ENCODE results near the gene NCK2.
"Not testable (repeated sequence)": the region's sequence is repeated elsewhere in the genome, so short reads cannot be mapped to it uniquely, and the experiment has no call there.

The NCK2 gene

DNA sequence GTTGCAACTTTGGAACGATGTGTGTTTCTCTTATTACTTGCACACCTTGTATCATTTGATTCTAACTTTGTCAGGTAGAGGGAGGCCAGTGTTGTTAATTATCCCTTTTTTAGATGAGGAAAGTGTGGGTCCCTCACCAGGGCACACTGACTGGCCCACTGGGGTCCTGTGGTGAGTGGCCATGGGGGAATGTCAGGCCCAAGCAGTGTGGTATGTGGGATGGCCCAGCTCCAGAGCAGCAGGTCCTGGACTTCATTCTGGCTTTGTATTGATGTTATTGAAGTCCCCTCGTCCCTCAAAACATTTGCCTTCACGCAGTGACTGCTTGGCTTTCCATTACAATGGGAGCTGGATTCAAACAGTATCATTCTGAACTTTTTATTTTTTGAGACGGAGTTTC is 11.7 kb downstream of the NCK2 start:
- no peak for DNase-seq (ENCODE audit: low read depth in 2 of 2)

DNA sequence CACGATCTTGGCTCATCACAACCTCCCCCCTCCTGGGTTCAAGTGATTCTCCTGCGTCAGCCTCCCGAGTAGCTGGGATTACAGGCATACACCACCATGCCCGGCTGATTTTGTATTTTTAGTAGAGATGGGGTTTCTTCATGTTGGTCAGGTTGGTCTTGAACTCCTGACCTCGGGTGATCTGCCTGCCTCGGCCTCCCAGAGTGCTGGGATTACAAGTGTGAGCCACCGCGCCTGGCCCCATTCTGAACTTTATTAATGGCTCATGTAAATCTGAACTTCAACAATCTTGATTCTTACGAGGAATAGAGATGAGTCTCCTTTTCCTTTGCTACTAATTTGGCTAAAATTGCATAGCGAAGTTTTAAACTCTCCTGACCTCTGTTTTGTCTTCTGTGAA is 12.2 kb downstream of the NCK2 start:
- DNase-seq (ENCODE audit: low read depth in 2 of 2), result not testable (repeated sequence)

DNA sequence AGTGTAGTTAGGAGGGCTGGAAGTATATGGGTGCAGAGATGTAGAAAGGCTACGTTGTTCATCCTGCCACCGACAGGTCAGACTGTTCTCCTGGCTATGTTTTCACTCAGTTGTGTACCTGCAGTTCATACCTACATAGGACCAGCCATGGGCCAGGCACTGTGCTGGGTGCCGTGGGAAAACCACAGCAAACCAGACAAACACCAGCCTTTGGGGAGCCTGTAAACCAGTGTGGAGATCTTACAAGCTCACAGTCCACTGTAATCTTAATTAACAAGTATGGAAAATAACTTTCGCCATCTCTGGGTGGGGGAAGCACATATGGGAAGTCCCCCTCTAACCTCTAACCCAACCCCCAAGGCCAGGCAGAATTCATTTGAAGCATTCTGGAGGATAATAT is 12.7 kb downstream of the NCK2 start:
- no peak for DNase-seq (ENCODE audit: low read depth in 2 of 2)

DNA sequence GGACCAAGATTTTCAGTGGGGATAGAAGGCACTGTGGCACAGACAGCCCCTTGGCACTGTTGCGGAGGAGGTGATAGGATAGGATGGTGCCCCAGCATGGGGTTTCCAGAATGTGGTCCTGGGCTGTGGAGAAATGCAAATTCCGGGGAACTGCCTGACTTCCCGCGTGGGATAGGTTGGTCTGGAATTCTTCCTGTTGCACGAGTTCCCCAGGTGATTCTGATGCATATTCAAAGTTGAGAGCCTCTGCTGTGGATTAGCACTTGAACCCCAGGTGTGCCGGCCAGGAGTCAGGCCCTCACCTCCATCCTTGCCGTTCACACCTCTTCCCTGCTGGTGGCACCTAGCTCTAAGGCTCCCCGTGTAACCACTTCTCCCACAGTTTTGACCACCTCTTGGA is 15.5 kb downstream of the NCK2 start:
- no peak for DNase-seq (ENCODE audit: low read depth in 2 of 2)

DNA sequence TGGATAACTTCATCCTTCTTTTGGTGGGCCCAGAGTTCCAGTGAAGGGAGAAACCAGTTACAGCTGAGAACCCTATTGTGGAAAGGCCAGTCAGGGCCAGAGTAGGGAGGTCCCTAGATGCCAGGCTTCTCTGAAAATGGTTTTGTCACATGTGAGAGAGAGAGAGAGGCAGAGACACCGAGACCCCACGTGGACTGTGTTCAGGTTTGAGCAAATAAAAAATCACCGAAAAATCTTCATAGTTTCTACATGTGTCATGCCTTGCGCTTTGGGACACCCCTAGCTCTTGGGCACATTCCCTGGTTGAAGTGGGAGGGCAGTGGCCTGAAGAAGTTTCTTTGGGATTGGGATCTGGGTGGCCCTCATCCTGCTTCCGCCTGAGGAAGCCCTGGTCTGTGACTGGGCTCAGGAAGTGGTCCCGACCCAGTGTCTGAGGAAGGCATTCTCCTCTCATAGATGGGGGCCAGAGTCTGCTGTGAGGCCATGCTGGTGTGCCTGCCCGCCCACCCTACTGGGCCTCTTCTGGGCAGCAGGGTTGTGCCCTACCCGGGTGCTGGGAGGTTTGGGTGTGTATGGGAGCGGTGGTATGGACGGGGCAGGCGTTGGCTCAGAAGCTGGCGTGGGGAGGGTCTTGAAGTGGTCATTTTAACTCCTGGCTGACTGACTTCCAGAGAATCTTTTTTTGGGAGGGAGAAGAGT is 16.1 kb downstream of the NCK2 start:
- no peak for DNase-seq (ENCODE audit: low read depth in 2 of 2)

DNA sequence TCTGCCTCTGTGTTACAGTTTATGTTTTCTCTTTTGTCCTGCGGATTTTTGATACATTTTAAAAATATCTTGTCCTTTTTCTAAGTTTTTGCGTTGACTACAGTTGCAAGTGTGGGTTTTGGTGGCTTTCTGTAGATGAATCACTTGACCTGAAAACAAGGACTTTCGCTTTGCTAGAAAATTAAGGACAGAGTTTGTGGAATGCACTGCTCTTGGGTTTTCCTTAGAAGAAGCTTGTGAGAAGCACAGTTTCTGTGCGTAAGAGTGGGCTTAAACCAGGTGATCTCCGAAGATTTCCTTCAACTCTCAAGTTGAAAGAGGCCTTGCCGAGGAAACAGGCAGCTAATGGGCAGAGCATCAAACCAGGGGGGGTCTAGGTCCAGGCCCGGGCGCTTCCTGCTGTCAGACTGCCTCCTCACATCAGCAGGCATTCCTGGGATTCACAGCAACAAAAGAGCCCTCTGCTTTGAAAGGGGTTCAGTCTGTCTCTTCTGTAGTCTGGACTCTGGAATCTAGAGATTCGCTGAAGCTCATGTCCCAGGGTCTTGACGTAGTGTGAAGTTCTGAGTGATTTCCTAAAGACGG is 17.3 kb downstream of the NCK2 start:
- no peak for DNase-seq (ENCODE audit: low read depth in 2 of 2)

DNA sequence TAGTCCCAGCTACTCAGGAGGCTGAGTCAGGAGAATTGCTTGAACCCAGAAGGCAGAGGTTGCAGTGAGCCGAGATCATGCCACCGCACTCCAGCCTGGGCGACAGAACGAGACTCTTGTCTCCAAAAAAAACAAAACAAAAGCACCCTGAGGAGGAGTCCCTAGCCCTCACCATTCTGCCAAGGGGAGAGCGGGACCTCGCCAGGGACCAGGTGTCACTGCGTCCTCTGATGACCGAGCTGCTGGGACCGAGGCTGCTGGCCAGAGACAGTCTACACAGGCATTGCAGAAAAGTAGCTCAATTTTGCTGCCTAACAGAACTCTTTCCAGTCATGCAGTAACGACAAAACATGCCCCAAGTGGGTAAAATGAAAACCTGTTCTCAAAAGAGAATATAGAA is 18.4 kb downstream of the NCK2 start:
- no peak for DNase-seq (ENCODE audit: low read depth in 2 of 2)

DNA sequence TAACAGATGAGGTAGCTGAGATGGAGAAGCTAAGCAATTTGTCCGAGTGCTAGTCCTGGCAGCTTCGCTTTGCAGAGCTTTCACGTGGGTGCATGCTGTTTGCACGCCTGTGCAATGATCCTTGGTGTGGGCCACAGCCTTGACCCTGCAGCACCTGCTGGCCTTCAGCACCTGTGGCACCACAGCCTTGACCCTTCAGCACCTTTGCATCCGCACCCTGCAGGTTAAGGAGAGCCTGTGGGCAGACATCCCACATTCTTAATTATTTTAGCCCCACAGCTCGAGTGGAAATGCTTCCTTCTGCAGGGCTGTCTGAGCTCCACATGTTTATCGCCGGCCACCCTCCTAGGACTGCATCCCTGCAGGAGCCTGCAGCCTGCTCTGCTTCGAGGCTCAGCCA is 19.3 kb downstream of the NCK2 start:
- DNase-seq (ENCODE audit: low read depth in 2 of 2), result no peak

DNA sequence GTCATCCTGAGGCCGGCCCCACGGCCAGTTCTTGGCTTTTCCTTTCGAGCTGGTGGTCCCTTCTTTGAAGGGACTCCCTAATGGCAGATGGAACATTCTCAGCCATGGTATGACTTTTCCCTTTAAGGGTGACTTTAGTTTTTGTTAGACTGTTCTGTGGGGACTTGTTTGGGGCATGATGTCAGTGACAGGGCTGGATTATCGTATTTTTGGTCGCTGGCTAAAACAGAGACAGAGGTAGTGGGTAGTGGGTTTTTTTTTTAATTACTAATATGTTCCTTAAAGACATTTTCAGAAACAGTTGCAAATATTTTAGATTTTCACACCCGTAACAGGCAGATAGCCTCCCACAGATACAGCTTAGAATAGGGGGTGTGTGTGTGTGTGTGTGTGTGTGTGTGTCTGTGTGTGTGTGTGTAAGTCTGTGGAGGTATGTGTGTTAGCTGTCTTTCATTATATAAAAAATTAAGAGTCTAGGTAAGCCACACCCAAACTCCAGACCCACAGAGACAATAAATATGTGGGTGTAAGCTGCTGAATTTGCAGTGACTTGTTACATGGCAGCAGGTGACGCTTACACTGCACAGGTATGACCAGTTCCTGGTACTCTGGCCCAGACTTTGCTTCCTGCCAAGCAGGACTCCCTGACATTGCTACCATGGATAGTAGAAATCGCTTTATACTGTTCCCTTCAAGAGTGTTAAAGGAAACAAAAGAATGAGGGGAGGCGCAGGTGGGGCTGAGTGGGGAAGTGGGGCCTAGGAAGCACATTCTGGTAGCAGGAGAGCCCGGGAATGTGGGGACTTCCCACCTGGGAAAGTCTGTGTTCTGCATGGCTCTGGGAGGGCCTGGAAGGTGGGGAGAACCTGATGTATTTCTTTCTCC is 20.9 kb downstream of the NCK2 start:
- no peak for DNase-seq (ENCODE audit: low read depth in 2 of 2)

DNA sequence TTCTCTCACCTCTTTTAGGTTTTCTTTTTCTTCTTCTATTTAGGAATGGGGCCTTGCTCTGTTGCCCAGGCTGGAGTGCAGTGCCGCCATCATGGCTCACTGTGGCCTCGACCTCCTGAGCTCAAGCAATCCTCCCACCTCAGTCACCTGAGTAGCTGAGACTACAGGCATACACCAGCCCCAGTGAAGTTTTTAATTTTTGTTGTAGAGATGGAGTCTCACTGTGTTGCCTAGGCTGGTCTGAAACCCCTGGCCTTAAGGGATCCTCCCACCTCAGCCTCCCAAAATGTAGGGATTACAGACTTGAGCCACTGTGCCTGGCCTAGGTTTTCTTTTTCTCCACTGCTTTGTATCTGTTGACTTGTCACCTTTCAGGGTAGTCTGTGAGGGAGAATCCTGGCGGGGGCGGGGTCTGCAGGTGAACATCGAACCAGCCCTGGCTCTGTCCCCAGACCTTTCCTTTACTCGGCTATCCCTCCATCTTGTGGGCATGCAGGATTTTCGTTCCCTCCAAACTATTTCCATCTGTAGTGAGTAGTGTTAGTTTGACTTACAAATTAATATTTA is 21.7 kb downstream of the NCK2 start:
- DNase-seq (ENCODE audit: low read depth in 2 of 2), result no peak

DNA sequence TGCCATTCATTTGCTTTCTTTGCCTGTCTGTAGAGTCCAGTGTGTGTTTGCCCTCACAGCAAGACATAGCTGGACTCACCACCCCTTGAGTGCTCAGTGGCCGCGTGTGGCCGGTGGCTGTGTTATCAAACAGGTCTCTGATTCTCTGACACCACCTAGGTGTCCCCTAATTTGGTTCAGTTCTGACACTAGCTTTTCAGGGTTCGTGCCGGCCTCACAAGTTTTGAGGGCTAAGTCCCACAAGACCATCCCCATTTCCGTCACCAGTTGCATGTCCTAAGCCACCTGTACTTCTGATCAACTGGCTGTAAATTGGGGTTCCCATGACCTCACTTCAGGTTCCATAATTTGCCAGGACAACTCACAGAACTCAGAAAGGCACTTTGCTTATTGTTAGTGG is 23.5 kb downstream of the NCK2 start:
- DNase-seq (ENCODE audit: low read depth in 2 of 2), result no peak

DNA sequence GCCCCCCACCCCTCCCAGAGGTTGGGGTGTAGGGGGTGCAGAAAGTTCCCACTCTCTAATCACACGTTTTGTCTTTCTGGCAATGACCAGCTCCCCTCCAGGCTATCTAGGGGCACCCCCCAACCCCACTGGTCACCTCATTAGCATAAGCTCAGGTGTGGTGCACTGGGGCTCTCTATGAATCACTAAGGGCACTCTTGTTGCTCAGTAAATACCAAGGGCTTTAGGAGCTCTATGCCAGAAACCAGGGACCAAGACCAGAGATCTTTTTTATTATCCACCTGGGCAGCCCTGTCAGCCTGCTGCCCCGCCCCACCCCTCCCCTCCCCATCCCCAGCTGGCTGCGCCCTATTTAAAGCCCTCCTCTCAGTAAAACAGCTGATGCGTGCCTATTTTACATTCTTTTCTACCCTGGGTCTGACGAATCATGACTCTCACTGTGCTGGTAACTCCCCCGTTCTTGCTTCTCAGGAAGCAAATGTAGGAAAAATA is 24.3 kb downstream of the NCK2 start:
- no peak for DNase-seq (ENCODE audit: low read depth in 2 of 2)

DNA sequence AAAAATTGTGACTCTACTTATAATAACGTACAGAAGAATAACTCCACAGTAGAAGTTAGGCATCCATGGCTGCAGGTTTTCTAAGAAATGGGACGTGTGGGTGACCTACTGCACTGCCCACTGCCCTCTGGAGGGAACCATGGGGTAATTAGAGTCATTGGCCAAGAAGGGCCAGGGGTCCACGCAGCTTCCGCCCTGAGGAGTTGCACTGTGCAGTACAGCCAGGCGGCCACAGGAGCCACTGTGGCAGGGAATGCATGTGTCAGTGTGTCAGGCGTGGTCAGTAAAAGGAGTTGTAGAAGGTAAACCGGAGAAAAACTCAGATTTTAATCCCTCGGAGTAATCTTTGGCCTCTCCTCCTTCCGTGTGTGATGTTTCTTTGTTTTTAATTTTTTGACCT is 24.8 kb downstream of the NCK2 start:
- no peak for DNase-seq (ENCODE audit: low read depth in 2 of 2)

DNA sequence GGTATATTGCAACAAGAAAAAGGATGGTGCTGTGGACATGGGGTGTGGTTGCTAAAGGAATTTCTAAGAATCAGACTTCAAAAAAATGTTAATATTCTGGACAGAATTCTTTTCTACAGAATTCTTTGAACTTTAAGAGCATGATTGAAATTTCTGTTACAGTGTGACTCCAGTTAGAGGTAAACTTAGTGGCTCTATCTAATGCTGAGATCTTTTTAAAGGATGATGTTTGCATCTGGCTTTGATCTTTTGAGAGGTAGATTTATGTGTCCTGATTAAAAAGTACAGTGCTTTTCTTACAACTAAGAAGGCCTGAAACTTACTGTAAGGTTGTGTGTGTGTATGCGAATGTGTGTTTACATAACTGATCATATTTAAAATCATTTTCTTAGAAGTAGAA is 25.4 kb downstream of the NCK2 start:
- no peak for DNase-seq (ENCODE audit: low read depth in 2 of 2)

DNA sequence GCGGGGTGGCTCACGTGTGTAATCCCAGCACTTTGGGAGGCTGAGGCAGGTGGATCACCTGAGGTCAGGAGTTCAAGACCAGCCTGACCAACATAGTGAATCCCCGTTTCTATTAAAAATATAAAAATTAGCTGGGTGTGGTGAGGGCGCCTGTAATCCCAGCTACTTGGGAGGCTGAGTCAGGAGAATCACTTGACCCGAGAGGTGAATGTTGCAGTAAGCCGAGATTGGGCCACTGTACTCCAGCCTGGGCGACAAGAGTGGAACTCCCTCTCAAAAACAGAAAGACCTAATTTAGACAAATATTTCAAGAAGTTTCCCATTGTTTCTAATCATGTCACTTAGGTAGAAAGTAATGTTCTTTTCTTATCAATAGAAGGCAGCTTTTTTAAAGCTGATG is 26.6 kb downstream of the NCK2 start:
- not testable (repeated sequence) for DNase-seq (ENCODE audit: low read depth in 2 of 2)

DNA sequence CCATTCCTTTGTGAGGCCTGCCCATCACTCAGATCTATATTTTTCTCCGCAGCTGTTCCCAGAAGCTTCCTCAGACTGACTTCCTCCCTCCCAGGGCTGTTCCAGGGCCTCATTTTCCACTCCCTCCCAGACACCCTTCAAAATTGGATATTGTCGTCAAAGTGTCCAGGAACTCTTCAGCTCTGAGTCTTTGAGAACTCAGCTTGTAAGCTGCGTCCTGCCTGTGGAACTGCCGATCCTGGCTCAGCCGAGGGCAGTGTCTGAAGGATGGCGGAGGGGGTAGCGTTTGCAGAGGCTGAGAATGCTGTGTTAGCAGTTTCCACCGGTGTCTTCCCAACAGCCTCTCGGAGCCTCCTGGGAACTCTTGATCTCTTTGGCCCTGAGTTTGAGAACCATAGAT is 27.1 kb downstream of the NCK2 start:
- no peak for DNase-seq (ENCODE audit: low read depth in 2 of 2)

DNA sequence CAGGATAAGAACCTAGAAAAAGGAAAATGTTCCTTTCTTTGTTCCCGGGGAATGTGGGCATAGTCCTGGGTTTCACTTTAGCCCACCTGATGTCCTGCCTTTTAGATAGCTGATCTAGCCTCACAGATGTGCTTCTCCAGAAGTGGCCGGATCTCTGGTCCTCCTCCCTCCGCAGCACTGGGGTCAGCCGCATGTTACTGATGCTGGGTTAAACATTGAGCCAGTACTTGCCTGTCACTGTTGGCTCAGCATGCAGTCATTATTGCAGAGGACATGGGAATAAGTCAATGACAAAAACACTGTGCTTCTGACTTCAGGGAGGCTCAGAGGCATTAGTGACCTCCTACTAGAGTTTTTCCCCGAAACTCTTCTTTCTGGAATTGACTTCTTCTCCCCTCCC is 27.6 kb downstream of the NCK2 start:
- no peak for DNase-seq (ENCODE audit: low read depth in 2 of 2)

DNA sequence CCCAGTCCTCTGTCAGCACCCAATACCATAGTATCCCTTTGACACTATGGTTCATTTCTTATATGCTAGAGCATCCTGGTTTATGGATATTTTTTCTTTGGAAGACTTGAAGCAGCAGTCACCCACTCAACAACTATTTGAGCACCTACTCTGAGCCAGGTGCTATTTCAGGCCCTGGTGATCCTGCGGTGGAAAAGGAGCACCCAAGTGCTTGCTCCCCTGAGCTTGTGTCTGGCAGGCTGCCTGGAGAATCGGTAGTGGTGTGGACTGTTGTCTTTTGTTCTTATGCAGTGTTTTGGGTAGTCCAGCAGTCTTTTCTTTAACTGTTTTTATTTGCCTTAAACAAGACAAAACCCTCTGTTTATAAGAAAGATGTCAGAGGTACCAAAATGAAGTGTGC is 28.9 kb downstream of the NCK2 start:
- no peak for DNase-seq (ENCODE audit: low read depth in 2 of 2)

DNA sequence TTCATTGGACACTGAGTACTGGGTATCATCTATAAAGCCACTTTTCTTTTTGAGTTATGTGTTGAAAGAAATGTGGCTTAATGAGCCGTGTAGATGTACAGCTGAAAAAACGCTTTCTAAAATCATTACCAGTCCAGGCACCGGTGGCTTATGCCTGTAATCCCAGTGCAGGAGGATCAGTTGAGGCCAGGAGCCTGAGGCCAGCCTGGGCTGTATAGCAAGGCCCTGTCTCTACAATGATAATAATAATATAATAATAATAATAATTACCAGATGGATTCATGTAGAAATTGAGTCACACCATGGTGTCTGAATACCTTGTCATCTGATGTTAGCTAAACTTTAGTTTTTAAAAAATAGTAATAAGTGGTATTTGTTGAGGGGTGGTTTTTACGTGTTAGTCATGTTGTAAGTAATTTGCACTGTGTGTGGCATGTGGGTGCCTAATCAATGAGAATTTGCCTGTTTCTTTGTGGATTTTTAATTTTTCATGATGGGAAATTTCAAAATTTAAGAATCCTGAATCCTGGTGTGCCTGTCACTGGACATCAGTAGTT is 30.1 kb downstream of the NCK2 start:
- DNase-seq (ENCODE audit: low read depth in 2 of 2), result no peak

DNA sequence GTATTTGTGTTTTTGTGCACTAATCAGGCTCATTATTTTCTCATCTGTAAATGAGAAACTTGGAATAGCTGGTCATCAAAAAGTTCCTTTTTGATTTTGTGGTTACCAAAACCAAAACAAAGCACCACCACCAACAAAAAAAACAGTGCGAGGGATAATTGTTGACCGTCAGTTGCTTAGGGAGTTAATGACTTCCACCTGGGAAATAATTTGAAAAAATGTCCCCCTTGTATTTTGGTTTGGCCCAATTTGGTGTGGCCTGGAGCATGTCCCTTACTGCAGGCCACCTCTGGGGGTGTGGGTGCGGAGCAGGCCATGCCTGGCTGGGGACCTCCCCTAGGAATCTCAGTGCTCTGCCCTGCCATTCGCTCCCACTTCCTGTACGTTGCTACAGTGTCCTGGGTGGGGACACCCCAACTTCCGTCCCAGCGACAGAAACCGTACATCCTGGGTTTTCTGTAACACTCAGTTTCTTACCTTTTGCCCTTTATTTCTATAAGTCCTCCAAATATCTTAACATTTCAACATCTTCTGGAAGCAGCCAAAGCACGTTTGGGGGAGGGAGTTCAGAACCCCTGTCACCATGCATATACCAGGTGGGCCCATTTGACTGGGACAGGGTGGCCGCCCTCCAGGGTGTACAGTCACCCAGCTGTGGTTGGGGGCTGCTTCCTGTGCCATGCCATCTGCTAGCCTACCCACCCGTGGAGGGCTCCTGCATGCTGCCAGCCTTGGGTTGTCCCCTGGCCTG is 31.3 kb downstream of the NCK2 start:
- DNase-seq (ENCODE audit: low read depth in 2 of 2), result no peak

DNA sequence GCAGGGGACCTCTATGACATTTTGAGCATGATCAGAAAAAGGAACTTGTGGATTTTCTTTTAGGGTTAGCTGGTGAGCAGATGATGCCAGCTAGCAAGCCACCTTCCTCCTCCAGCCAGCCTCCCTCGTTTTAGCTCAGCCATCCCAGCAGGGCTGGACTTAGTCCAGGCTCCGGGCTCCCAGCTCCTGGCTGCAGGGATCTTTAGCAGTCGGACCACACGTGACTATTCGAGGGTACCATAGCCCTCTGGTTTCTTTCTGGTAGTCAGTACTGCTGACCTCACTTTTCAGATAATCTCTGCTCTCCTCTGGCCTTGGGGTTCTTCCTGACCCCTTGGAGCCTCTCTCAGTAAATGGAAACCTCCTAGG is 31.8 kb downstream of the NCK2 start:
- no peak for DNase-seq (ENCODE audit: low read depth in 2 of 2)
